ENCODE measurements around the gene ZNF528.

- TF ChIP-seq FOSL1 (IDR thresholded peaks at IDR 0.05; ENCODE audit: low read depth) = no peak
- TF ChIP-seq MAX (IDR thresholded peaks at IDR 0.05) = no peak
- TF ChIP-seq ZBTB33 (IDR thresholded peaks at IDR 0.05; ENCODE audit: extremely low read depth, insufficient replicate concordance, low read length) = no peak
- TF ChIP-seq CTCF (IDR thresholded peaks at IDR 0.05 in 2 of 3, conservative IDR thresholded peaks at IDR 0.05 in 1 of 3; ENCODE audit: borderline replicate concordance in 1 of 3, insufficient read depth in 1 of 3, low read depth in 2 of 3, low read length in 2 of 3) = no peak
- TF ChIP-seq POLR2A (IDR thresholded peaks at IDR 0.05; ENCODE audit: borderline replicate concordance, extremely low read depth, insufficient read depth, insufficient read length) = no peak
- TF ChIP-seq REST (IDR thresholded peaks at IDR 0.05; ENCODE audit: low read depth) = no peak
- no peak for TF ChIP-seq EZH2 (IDR thresholded peaks at IDR 0.05)
- no peak for TF ChIP-seq JUND (IDR thresholded peaks at IDR 0.05)
- TF ChIP-seq POLR2AphosphoS5 (IDR thresholded peaks at IDR 0.05; ENCODE audit: low read depth, low read length) = no peak
- TF ChIP-seq YY1 (IDR thresholded peaks at IDR 0.05; ENCODE audit: extremely low read depth, insufficient replicate concordance, low read depth, low read length) = no peak
These were observed 12.6 kb downstream of the ZNF528 start for GRCh38 chr19:52410276-52410675.
